HTR-8/SVneo (cell line): ENCODE data around the gene XYLT1.

ENCODE experiments used
- DNase-seq: peaks from one replicate; pipeline ENCODE4 v3.0.0; 2011; ENCODE audit warnings: low spot score, mixed read lengths; ENCODE audit not compliant: insufficient read length
- FAIRE-seq: peaks from 2 replicates; lab custom pipeline; 2011; peaks lifted over from hg19 to GRCh38; lab: Jason Lieb, UNC

XYLT1 gene

DNA sequence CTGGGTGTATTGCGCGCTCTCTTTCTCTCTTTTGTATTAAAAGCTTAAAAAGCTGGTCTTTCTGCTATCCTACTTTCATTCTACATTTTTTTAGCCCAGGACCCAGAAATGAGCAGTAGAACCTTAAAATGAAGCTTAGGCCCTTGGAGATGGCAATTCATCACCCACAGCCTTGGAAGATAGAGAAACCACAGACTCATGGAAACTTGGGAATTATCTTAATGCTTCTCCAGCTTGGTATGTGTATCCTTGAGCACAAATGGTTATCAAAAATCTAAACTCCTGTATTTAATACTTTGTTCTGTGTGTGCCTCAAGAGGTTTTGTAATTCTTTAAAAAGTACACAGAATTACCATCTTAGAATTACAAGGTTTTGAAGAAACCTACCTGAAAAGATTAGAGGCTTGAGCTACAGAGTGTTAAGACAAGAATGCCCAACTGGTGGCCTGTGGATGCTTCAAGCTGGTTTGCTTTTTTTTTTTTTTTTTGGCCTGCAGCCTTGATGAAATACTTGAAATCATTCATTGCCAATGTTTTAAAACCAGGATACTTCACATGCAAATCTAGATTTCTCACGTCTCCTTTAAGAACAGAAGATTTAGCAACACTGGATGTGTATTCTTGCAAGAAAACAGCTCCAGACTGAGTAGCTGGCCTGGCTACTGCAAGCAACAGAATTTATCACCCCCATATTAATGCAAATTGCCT, 105.0 kb downstream of the XYLT1 start:
- FAIRE-seq (no peak), DNase-seq (no peak)

DNA sequence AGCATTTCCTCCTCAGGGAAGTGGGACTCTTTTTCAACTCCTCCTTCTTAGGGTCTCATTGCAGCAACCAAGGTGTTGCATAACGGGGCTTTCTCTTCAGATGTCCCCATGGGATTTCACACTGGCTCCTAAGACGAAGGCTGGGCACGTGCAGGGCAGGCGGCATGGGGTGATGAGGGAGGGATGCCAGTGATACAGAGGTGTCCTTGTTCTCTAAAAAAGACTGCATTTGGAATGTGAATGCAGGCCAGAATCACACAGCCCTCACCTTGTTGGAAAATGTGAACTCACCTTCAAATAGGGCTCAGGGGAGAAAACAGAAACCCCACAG, 105.6 kb downstream of the XYLT1 start:
- no peak for FAIRE-seq
- DNase-seq: no peak

DNA sequence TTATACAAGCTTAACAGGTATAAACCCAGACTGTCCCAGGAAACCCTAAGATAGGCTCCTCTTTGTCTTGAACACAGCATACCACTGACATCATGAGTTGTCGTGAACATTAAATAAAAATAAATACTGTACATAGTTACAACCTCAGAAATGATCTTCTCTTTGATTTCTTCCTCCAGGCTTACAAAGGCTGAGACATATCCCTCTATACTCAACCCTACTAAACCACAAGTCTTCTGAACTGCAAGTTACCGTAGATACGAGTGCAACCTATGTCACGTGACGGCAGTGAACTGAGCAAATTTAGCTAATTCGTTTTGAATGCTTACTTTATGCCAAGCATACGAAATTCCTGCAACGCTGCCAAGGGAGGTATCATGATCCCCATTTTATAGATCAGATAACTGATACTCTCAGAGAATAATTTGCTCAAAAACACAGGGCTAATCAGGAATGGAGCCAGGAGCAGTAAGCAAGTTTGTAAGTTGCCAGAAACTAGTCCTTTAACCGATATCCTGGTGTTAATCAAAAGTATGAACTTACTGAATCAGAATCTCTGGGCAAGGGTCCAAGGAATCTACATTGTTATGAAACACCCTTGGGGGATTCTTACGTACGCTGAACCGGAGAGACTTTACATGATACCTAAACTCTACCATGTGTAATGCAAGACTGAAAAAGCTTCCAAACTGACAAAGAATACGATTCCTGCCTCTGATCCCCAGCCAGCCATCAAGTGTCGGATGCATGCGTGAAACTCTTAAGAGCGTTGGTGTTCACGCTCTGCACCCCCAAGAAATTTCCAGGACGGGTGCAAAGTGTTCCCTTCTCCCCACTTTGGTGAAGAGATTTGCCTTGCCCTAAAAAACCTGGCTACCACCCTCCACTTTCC, 106.2 kb downstream of the XYLT1 start:
- FAIRE-seq: no peak
- DNase-seq: no peak

- no peak for FAIRE-seq
These were observed 107.8 kb downstream of the XYLT1 start for GRCh38 chr16:17362946-17363345.

DNA sequence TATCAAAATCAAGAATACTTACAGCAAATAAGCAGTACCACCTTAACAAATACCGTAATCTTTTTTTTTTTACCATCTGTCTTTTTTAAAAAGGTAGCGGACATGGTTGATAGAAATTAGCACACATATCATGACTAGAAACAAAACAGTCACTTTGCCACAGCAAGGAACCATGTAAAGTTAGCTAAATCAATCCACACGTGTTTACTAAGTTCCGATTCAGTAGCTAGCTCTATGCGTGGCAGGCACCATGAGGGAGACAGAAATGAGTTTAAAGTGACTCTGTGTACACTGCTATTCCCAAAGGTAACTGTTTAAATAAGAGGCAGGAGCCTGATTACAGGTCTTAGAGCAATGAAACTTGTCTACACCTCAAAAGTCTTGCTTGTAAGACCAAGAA, 108.6 kb downstream of the XYLT1 start:
- FAIRE-seq: no peak
- no peak for DNase-seq

More at GRCh38 chr16:17362946-17363345, 107.8 kb downstream of the XYLT1 start:
- DNase-seq: no peak

DNA sequence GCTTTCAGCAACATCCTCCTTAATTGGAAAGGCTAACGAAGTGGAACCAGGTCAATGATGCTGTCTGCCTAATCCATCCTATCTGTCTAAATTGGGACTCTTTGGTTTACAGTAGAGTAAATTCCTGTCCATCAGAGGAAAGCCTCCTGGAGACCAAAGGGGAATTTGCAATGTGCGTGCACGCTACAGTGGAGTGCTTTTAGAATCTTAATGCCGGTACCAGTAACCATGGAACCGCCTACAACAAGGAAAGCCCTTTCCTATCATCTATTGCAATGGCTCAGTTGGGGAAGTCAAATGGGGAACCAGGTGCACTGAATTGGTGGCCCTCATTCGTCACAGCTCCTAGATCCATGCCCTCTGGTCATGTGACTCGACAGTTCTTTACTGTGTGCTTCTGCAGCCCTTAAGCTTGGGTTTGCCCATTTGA, 110.1 kb downstream of the XYLT1 start:
- no peak for DNase-seq

GRCh38 chr16:17359788-17360390, 110.9 kb downstream of the XYLT1 start:
- FAIRE-seq (no peak), DNase-seq (no peak)

More for the DNA sequence above, 110.1 kb downstream of the XYLT1 start:
- FAIRE-seq: no peak

DNA sequence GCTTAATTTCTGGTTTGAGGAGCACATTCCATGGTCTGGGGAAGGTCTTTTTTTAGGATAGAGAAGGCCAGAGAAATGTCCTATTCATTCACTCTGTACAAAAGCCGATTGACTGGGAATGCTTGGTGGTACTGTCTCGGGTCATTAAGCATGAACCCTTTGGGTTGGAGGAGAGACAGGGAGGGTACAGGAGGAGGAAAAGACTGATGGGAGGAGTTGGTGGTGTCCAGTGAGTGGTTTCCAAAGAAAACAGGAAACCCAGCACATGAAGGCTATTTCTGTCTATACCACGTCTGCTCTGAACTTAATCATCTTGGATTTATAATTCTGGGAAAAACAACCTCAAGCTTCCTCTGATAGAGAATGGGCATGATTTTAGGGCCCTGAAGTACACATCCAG, 111.9 kb downstream of the XYLT1 start:
- DNase-seq (no peak), FAIRE-seq (no peak)

- DNase-seq: no peak
- FAIRE-seq: no peak
These were observed 112.4 kb downstream of the XYLT1 start for GRCh38 chr16:17358355-17358754.

DNA sequence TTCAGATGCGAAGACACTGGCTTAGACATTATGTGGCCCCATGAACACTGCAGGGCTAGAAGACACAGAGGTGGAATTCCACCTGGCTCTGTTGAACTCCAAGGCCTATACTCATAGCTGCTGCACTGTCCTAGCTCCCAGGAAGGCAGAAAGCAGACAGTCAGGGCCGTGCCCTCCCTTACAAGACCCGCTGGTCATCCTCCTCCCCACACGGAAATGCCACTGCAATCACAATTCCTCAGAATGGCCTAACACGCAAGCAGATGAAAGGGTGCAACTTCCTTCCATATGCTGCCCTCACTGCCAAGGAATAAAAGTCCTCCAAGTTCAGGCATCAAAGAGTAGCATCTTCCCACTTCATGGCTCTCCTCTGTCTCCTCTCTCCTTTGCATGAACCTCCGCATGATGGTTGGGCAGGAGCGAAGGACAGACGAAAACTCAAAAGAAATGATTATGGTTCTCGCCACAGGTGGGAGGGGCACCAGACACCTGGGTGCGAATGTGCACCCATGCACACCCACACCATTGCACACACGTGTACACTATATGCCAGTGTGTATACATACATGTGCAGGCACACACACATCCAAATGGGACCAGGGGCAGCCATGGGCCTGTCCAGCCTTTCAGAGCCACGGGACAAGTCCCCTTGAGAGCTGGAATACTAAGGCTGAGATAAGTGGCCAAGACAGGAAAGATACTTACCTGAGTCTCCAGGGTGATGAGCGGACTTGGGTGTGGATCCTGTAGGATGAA, 113.3 kb downstream of the XYLT1 start:
- FAIRE-seq (no peak), DNase-seq (no peak)

- DNase-seq (no peak), FAIRE-seq (no peak)
These were observed 114.4 kb downstream of the XYLT1 start for GRCh38 chr16:17356243-17356933.

GRCh38 chr16:17354685-17355084, 116.1 kb downstream of the XYLT1 start:
- no peak for FAIRE-seq
- no peak for DNase-seq

DNA sequence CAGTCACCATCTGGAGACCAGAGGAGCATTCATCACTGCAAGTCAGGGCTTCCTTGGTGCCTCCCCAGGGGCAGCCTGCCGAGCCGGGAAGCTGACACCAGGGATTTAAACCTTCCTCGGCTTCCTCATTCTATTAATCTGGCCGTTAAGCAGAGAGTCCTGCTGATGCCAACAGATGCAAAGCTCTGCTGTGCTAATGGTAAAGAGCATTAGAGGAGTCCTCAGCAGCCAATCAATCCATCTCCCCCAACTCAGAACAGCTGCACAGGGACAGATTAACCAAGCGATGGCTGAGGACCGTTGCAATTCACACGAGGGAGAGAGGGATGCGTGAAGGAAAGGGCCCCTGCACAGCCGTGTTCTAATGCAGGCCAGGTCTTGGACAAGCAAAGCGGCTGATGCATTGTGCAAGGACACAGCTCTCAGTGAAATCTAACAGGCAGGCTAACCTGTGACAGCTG, 116.6 kb downstream of the XYLT1 start:
- DNase-seq: no peak
- no peak for FAIRE-seq

GRCh38 chr16:17353561-17353960, 117.2 kb downstream of the XYLT1 start:
- FAIRE-seq (no peak), DNase-seq (no peak)

DNA sequence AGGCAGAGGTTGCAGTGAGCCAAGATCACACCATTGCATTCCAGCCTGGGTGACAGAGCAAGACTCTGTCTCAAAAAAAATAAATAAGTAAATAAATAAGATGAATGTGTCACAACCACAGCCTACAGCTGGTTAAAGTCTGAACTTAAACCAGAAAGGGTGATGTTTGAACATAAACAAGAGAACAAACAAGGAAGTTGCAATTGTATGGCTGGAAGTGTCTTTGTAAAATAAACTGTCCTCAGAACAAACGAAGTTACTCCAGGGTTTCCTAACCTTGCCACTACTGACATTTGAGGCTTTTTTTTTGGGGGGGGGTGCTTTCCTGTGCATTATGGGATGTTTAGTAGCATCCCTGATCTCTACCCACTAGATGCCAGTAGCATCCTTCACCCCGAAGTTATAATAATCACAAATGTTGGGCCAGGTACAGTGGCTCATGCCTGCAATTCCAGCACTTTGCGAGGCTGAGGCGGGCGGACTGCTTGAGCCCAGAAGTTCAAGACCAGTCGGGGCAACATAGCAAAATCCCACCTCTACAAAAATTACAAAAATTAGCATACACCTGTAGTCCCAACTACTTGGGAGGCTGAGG, 119.2 kb downstream of the XYLT1 start:
- DNase-seq: no peak
- FAIRE-seq: no peak

- DNase-seq (no peak), FAIRE-seq (no peak)
These were observed 120.6 kb downstream of the XYLT1 start for GRCh38 chr16:17350207-17350606.

DNA sequence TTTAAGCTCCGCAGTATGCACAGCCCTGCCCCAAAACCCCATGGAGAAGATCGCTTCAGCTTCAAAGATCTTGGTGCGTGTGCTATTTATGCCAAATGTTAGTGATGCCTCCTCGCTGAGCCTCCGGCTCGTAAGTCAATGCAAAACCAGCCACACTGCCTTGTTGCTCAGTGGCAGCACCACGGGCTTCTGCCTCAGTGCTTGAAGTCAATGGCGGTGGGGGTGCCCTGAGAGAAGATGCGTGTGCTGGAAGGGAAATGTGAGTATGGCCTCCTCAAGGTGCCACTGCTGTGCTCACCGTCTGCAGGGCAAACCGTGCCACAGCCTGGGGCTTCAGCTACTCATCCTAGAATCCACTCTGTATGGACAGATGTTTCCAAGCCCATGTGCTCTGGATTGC, 121.9 kb downstream of the XYLT1 start:
- DNase-seq (no peak), FAIRE-seq (no peak)

GRCh38 chr16:17348042-17348783, 122.5 kb downstream of the XYLT1 start:
- FAIRE-seq: no peak
- no peak for DNase-seq

GRCh38 chr16:17347624-17348023, 123.1 kb downstream of the XYLT1 start:
- no peak for DNase-seq
- no peak for FAIRE-seq
